GM21576 (cell line): ENCODE results near the gene ZNF473.
"Not testable (repeated sequence)": the region's sequence is repeated elsewhere in the genome, so short reads cannot be mapped to it uniquely, and the experiment has no call there.

Source experiments
- ATAC-seq: cut with Tn5 transposase; IDR thresholded peaks from one replicate; pipeline ENCODE4 v1.9.1; 2021; ENCODE audit warnings: mild to moderate bottlenecking, moderate library complexity; ENCODE audit not compliant: unreplicated experiment

Gene ZNF473

GRCh38 chr19:50047671-50048070, 21.9 kb downstream of the ZNF473 start:
- ATAC-seq, result no peak

- ATAC-seq, result no peak
Measured at GRCh38 chr19:50050406-50051227, 24.8 kb downstream of the ZNF473 start.

- ATAC-seq, result not testable (repeated sequence)
Measured at GRCh38 chr19:50051228-50051895, 25.6 kb downstream of the ZNF473 start.

GRCh38 chr19:50051964-50052363, 26.2 kb downstream of the ZNF473 start:
- ATAC-seq, result no peak

GRCh38 chr19:50053119-50053518, 27.3 kb downstream of the ZNF473 start:
- ATAC-seq, result no peak

- ATAC-seq, result no peak
Measured at GRCh38 chr19:50058425-50058824, 32.6 kb downstream of the ZNF473 start.

- ATAC-seq, result no peak
Measured at GRCh38 chr19:50059045-50059444, 33.2 kb downstream of the ZNF473 start.

- ATAC-seq, result no peak
Measured at GRCh38 chr19:50060107-50060506, 34.3 kb downstream of the ZNF473 start.

GRCh38 chr19:50061650-50062049, 35.8 kb downstream of the ZNF473 start:
- no peak for ATAC-seq

GRCh38 chr19:50065938-50066337, 40.1 kb downstream of the ZNF473 start:
- no peak for ATAC-seq

GRCh38 chr19:50067575-50067974, 41.8 kb downstream of the ZNF473 start:
- ATAC-seq, result no peak

- not testable (repeated sequence) for ATAC-seq
Measured at GRCh38 chr19:50068382-50068781, 42.6 kb downstream of the ZNF473 start.

- not testable (repeated sequence) for ATAC-seq
Measured at GRCh38 chr19:50075076-50075475, 49.3 kb downstream of the ZNF473 start.

GRCh38 chr19:50075644-50076372, 50.0 kb downstream of the ZNF473 start:
- not testable (repeated sequence) for ATAC-seq

GRCh38 chr19:50076581-50077355, 51.0 kb downstream of the ZNF473 start:
- ATAC-seq, result not testable (repeated sequence)

- ATAC-seq, result not testable (repeated sequence)
Measured at GRCh38 chr19:50079014-50079413, 53.2 kb downstream of the ZNF473 start.

GRCh38 chr19:50084440-50084839, 58.6 kb downstream of the ZNF473 start:
- not testable (repeated sequence) for ATAC-seq

GRCh38 chr19:50087153-50087552, 61.3 kb downstream of the ZNF473 start:
- ATAC-seq, result not testable (repeated sequence)

GRCh38 chr19:50090706-50091105, 64.9 kb downstream of the ZNF473 start:
- ATAC-seq, result not testable (repeated sequence)

GRCh38 chr19:50091786-50092185, 66.0 kb downstream of the ZNF473 start:
- ATAC-seq, result not testable (repeated sequence)

GRCh38 chr19:50092597-50092996, 66.8 kb downstream of the ZNF473 start:
- ATAC-seq, result not testable (repeated sequence)
